ENCODE results near the gene GBX2. TPM values are rescaled to one million over a fixed set of nuclear protein-coding genes. Genes with fewer than 3 reads are reported as not detected.

Gene GBX2
- total RNA-seq, 1 experiment from 2014 or later: 0.31 TPM

GRCh38 chr2:236210536-236210935, 42.4 kb upstream of the GBX2 start:
- Histone ChIP-seq H4K5ac (ENCODE audit: insufficient read length, low read depth, low read length) (no peak overlapping the region), H3K4me2 (ENCODE audit: insufficient read depth, insufficient read length, low read length) (no peak overlapping the region), H3K4me1 (ENCODE audit: insufficient read depth, low read length) (no peaks in the 10 kb centered on the region), H2BK120ac (ENCODE audit: low read depth, low read length, poor library complexity, severe bottlenecking) (no peak overlapping the region), H3K79me2 (ENCODE audit: insufficient read depth, low read length) (no peaks in the 10 kb centered on the region), H3K27ac (ENCODE audit: insufficient read length, low read depth, low read length) (no peak overlapping the region), H4K20me1 (ENCODE audit: control insufficient read depth, insufficient read depth, insufficient read length) (no peaks in the 10 kb centered on the region), H3K9ac (ENCODE audit: extremely low read depth, insufficient read length, low read length) (no peak overlapping the region), H3K18ac (ENCODE audit: insufficient read length, low read depth, low read length) (no peak overlapping the region), H2AK5ac (ENCODE audit: insufficient read length, low read length) (no peak overlapping the region), H3K79me1 (ENCODE audit: insufficient read depth, low read depth, low read length, poor library complexity, severe bottlenecking) (no peaks in the 10 kb centered on the region), H2BK15ac (ENCODE audit: low read depth, low read length) (no peak overlapping the region), H2BK5ac (ENCODE audit: insufficient read length, low read length) (no peak overlapping the region), H3K27me3 (ENCODE audit: insufficient read depth, low read length) (no peaks in the 10 kb centered on the region), H3K14ac (ENCODE audit: insufficient read depth, low read length) (no peak overlapping the region), H2AFZ (ENCODE audit: low read length) (no peak overlapping the region), H3K23me2 (ENCODE audit: insufficient read length, low read depth, low read length, poor library complexity, severe bottlenecking) (no peaks in the 10 kb centered on the region), H2BK12ac (ENCODE audit: insufficient read length, low read depth, low read length) (no peak overlapping the region), H3K56ac (ENCODE audit: insufficient read length, low read depth, low read length) (no peak overlapping the region), H4K8ac (replicated peaks; ENCODE audit: insufficient read length, low read depth, low read length) (no peak overlapping the region), H3K9me3 (ENCODE audit: control insufficient read depth, low read depth, low read length) (no peaks in the 10 kb centered on the region), H2BK20ac (ENCODE audit: low read depth, low read length, poor library complexity, severe bottlenecking) (no peak overlapping the region), H3K4ac (ENCODE audit: low read depth, low read length) (no peak overlapping the region), H4K91ac (ENCODE audit: insufficient read length, low read depth, low read length) (no peak overlapping the region), H3T11ph (ENCODE audit: low read length) (no peak overlapping the region), H3K23ac (ENCODE audit: insufficient read length, low read depth, low read length) (no peak overlapping the region)
- no CpG with 5 or more reads among the region's 8 CpGs for WGBS (ENCODE audit: extremely low coverage, insufficient read length, low lambda C conversion rate)
- Mint-ChIP-seq H3K27me3 (ENCODE audit: low read depth) (peaks cover 6% of the 10 kb centered on the region), H3K27ac (no peak overlapping the region), H3K4me3 (no peak overlapping the region), H3K36me3 (ENCODE audit: insufficient read depth in 1 of 3, low read depth in 3 of 3) (no peaks in the 10 kb centered on the region; a peak in 1 of 7 replicates), H3K9me3 (peaks cover 0 to 3% of the 10 kb centered on the region in 2 experiments; a peak in 4 of 5 replicates), H3K4me1 (peaks cover 10 to 12% of the 10 kb centered on the region in 2 experiments; a peak in 3 of 4 replicates)
- no peak for DNase-seq
- TF ChIP-seq CTCF (conservative IDR thresholded peaks at IDR 0.05): no peak
